ENCODE measurements around the gene PRR5L.
"Not testable (repeated sequence)": the region's sequence is repeated elsewhere in the genome, so short reads cannot be mapped to it uniquely, and the experiment has no call there.

PRR5L gene

GRCh38 chr11:36511062-36511461 lies 215.0 kb downstream of the PRR5L start:
- DNase-seq: not testable (repeated sequence)

DNA sequence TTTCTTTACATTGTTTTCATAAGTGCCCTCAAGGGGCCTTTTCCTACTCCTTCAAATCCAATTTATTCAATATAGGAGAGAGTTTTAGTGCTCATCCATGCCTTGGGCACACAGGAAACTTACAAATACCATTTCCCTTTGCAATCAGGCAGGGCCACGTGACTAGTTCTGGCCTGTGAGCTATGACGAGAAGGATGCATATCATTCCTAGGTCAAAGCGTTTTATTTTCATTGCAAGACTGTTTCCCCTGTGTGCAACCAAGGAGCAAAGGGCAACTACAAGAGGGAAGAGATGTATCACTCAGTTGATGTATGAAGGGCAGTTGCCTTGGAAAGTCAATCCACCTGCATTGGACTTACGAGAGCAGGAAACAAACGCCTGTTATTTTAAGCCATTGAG lies 215.9 kb downstream of the PRR5L start:
- DNase-seq: no peak

GRCh38 chr11:36513965-36514364 lies 217.9 kb downstream of the PRR5L start:
- no peak for DNase-seq

All from NCI-H526 treated with DMSO at 0.1 percent for 48 hours (cell line).